Nephron progenitor cell (in vitro differentiated cells): ENCODE measurements around the gene ROBO4.
A peak's percentile ranks its signal among the peaks of the same experiment; 100 is the strongest.

Experiments used
- DNase-seq: peaks from one replicate; pipeline ENCODE4 v3.0.0; 2021
- H3K27ac Mint-ChIP-seq: 2 replicates; pipeline ENCODE4 v1.8.0; 2021; ENCODE audit warnings: mild to moderate bottlenecking, moderate library complexity, mixed read lengths
- H3K27me3 Mint-ChIP-seq: 2 replicates; pipeline ENCODE4 v1.8.0; 2021; ENCODE audit warnings: mild to moderate bottlenecking, low read depth, mixed read lengths; ENCODE audit not compliant: poor library complexity
- H3K36me3 Mint-ChIP-seq: 2 replicates; pipeline ENCODE4 v1.8.0; 2021; ENCODE audit warnings: low read depth, mixed read lengths
- H3K4me1 Mint-ChIP-seq: 2 replicates; pipeline ENCODE4 v1.8.0; 2021; ENCODE audit warnings: mixed read lengths
- H3K4me3 Mint-ChIP-seq: 2 replicates; pipeline ENCODE4 v1.8.0; 2021; ENCODE audit warnings: mild to moderate bottlenecking, moderate library complexity, mixed read lengths
- H3K9me3 Mint-ChIP-seq: 2 replicates; pipeline ENCODE4 v1.8.0; 2021; ENCODE audit warnings: mild to moderate bottlenecking, moderate library complexity, mixed read lengths
- TF ChIP-seq, protein P1 (sequence below): fragments of 200-600 bp; sonication (generic); IDR thresholded peaks from 2 replicates; pipeline ENCODE4 v1.5.0; 2021; ENCODE audit warnings: antibody characterized with exemption

The ROBO4 gene

DNA sequence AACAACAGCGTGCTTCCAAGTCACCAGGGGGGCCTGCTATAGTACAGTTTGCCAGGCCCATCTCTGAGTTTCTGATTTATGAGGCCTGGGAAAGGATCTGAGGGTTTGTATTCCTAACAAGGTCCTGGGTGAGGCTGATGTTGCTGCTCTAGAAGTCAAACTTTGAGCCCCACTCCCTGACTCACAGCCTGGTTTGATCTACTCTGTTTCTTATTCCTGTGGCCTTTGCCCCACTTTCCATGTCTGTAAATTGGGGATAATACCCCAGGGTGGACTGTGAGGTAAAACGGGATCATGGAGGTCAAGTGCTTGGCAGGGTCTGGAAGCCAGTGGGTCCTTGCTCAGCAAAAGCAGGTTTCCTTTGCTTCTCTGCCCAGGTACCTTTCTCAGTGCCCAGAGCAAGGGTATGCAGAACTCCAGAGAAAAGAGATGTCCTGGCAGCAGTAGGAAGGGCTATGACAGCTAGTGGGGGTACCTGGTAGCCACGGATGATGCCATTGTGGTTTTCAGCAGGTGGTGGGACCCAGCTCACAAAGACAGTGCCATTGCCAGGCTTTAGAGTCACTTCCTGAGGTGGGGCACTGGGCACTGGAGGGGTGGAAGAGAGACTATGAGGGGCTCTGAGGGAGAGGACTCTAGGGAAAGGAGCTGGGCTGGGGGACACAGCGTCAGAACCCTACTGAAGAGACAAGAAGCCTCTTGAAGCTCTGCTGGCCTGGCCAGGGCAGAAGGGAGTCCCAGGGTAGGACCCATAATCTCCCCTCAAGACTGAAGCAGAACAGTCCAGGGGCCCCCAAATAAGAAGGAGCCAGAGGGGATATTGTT, 2.8 kb downstream of the ROBO4 start:
- peaks cover 61% of the 10 kb centered on the region for H3K4me1 Mint-ChIP-seq
- no peaks in the 10 kb centered on the region for H3K36me3 Mint-ChIP-seq
- peaks cover 16% of the 10 kb centered on the region for H3K27me3 Mint-ChIP-seq
- no peak for DNase-seq
- no peaks in the 10 kb centered on the region for H3K9me3 Mint-ChIP-seq
- TF ChIP-seq, protein P1, sequence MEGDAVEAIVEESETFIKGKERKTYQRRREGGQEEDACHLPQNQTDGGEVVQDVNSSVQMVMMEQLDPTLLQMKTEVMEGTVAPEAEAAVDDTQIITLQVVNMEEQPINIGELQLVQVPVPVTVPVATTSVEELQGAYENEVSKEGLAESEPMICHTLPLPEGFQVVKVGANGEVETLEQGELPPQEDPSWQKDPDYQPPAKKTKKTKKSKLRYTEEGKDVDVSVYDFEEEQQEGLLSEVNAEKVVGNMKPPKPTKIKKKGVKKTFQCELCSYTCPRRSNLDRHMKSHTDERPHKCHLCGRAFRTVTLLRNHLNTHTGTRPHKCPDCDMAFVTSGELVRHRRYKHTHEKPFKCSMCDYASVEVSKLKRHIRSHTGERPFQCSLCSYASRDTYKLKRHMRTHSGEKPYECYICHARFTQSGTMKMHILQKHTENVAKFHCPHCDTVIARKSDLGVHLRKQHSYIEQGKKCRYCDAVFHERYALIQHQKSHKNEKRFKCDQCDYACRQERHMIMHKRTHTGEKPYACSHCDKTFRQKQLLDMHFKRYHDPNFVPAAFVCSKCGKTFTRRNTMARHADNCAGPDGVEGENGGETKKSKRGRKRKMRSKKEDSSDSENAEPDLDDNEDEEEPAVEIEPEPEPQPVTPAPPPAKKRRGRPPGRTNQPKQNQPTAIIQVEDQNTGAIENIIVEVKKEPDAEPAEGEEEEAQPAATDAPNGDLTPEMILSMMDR, result no peak
- H3K4me3 Mint-ChIP-seq, result no peak overlapping the region
- H3K27ac Mint-ChIP-seq, result peak overlapping the region; percentile 82

DNA sequence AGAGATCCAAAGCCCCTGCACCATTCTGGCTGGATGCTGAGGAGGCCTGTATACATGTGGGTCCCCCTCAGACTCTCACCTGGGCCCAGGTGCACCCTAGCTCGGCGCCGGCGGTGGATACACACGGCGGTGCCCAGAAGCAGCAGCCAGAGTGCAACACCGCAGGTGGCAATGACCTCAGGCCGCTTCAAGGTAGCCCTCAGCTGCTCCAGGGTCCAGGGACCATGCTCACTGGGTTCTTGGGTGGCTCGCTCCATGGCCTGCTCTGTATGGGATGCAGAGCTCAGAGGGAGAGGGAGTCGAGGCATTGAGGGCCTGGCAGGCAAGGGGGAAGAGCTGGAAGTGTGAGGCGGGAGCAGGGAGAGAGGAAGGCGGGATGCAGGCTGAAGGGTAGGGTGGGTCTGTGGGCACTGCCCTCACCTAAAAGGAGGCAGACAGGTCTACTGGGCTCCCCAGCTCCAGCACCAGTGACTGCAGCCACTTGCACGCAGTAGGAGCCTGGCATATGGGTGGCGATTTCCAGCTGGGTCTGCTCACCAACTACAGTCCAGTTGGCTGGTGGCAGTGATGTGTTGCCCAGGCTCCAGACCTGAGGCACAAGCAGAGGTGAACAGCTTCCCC, 3.8 kb downstream of the ROBO4 start:
- Mint-ChIP-seq H3K27ac (no peak overlapping the region), H3K27me3 (peaks cover 18% of the 10 kb centered on the region), H3K9me3 (no peaks in the 10 kb centered on the region), H3K4me1 (peaks cover 59% of the 10 kb centered on the region), H3K4me3 (no peak overlapping the region), H3K36me3 (no peaks in the 10 kb centered on the region)
- TF ChIP-seq, protein P1, result no peak
- DNase-seq, result no peak

DNA sequence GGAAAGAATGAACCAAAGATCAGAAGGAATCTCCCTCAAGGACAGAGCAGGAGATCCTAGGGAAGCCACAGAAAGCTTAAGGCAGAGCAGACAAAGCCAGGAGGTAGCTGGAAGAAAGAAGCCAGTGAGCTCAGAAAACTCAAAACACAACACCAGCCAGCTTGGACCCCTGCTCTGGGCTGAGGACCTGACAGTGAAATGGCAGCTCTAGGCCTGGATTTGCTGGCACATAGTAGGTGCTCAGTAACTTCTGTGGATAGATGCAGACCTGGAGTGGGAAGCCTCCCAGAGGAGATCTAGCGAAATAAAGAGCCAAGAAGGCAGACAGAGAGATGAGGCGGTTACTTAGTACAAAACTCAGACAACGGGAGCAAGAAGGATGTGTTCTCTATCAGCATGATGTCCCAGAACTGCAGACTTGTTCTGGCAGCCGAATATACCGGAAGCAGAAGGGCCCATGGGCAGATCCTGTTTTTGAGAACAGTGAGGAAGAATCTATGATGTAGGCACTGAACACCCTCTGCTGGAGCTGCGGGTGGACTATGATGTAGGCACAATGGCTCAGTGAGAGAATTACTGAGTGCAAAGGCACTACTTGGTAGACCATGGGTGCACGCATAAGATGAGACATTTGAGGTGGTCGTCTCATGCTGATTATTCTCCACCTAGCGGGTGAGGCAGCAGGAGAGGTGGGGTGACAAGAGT, 4.8 kb downstream of the ROBO4 start:
- Mint-ChIP-seq H3K27me3 (peaks cover 23% of the 10 kb centered on the region), H3K4me1 (peaks cover 58% of the 10 kb centered on the region), H3K36me3 (no peaks in the 10 kb centered on the region), H3K4me3 (no peak overlapping the region), H3K27ac (no peak overlapping the region), H3K9me3 (no peaks in the 10 kb centered on the region)
- no peak for DNase-seq
- TF ChIP-seq, protein P1, result no peak

DNA sequence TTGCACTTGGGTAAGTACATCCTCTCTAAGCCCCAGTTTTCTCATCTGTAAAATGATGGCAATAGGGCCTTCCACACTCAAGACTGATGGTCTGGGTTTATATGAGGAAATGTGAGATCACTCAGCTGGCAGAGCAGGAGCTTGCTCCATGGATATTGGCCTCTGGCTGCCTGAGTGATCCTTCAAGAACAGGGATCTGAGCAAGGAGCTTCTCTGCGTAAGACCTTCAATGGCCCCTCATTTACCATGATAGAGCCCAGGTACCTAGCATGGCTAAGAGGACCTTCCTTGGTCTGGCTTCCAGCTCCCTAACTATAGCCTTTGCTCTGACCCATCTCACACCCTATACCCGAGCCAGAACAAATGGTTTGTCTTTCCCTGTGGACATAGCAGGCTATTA, 5.5 kb downstream of the ROBO4 start:
- no peak for DNase-seq
- Mint-ChIP-seq H3K4me3 (no peak overlapping the region), H3K27ac (no peak overlapping the region), H3K9me3 (no peaks in the 10 kb centered on the region), H3K4me1 (peaks cover 52% of the 10 kb centered on the region), H3K36me3 (no peaks in the 10 kb centered on the region), H3K27me3 (peaks cover 29% of the 10 kb centered on the region)
- TF ChIP-seq, protein P1, result no peak

DNA sequence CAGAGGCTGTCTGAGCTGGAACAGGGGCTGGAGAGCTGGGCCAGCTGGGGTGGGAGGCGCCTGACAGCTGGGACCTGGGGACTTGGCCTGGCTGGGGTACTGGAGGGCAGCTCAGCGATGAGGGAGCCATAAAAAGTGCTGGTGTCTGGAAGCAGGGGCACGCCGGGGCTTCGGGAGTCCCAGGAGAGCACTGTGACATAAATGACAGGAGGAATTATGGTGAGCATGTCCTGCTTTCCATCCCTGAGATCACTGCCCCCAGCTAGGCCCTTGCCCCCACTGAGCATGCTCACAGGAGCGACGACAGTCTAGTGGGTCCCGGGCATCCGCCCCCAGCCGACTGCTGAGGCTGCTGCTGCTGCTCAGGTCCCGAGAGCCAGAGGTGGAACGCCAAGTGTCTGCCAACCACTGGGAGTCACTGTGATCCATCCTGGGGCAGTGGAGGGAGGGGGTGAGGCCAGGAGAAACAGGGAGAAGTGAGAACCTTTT, 6.2 kb downstream of the ROBO4 start:
- no peak overlapping the region for H3K27ac Mint-ChIP-seq
- H3K9me3 Mint-ChIP-seq, result no peaks in the 10 kb centered on the region
- peak; percentile 70 for DNase-seq
- H3K4me1 Mint-ChIP-seq, result peaks cover 51% of the 10 kb centered on the region
- TF ChIP-seq, protein P1, result no peak
- H3K27me3 Mint-ChIP-seq, result peaks cover 35% of the 10 kb centered on the region
- H3K4me3 Mint-ChIP-seq, result no peak overlapping the region
- H3K36me3 Mint-ChIP-seq, result no peaks in the 10 kb centered on the region
